Cerebellar cortex (tissue), 1 donor: Measurements from ENCODE around the gene L1CAM.

Experiments
- DNase-seq: peaks from one replicate; pipeline ENCODE4 v3.0.0-alpha.2; 2015; ENCODE audit warnings: low spot score

The L1CAM gene

GRCh38 chrX:153864561-153865320 lies 21.2 kb downstream of the L1CAM start:
- DNase-seq: no peak

GRCh38 chrX:153864101-153864500 lies 21.9 kb downstream of the L1CAM start:
- DNase-seq: no peak

GRCh38 chrX:153863251-153863991 lies 22.6 kb downstream of the L1CAM start:
- DNase-seq: no peak

- DNase-seq: peak; percentile 62
These were observed 23.4 kb downstream of the L1CAM start for GRCh38 chrX:153862369-153863250.

- DNase-seq: peak; percentile 80
These were observed 24.2 kb downstream of the L1CAM start for GRCh38 chrX:153861733-153862310.

- no peak for DNase-seq
These were observed 24.8 kb downstream of the L1CAM start for GRCh38 chrX:153861151-153861550.

GRCh38 chrX:153857348-153857903 lies 28.5 kb downstream of the L1CAM start:
- DNase-seq: no peak

GRCh38 chrX:153854702-153855101 lies 31.3 kb downstream of the L1CAM start:
- no peak for DNase-seq

- DNase-seq: no peak
These were observed 32.1 kb downstream of the L1CAM start for GRCh38 chrX:153853902-153854267.

GRCh38 chrX:153853180-153853901 lies 32.6 kb downstream of the L1CAM start:
- DNase-seq: no peak

- no peak for DNase-seq
These were observed 34.0 kb downstream of the L1CAM start for GRCh38 chrX:153851981-153852380.

GRCh38 chrX:153848325-153848724 lies 37.6 kb downstream of the L1CAM start:
- no peak for DNase-seq

- no peak for DNase-seq
These were observed 40.1 kb downstream of the L1CAM start for GRCh38 chrX:153845842-153846241.

- DNase-seq: no peak
These were observed 40.8 kb downstream of the L1CAM start for GRCh38 chrX:153845195-153845594.

- DNase-seq: no peak
These were observed 41.4 kb downstream of the L1CAM start for GRCh38 chrX:153844509-153845082.

- no peak for DNase-seq
These were observed 49.1 kb downstream of the L1CAM start for GRCh38 chrX:153836921-153837320.

GRCh38 chrX:153832728-153833127 lies 53.2 kb downstream of the L1CAM start:
- DNase-seq: no peak

GRCh38 chrX:153831429-153832150 lies 54.4 kb downstream of the L1CAM start:
- no peak for DNase-seq

- DNase-seq: no peak
These were observed 55.1 kb downstream of the L1CAM start for GRCh38 chrX:153830640-153831428.
